GM19099 (cell line): ENCODE measurements around the gene GCG.

Experiments used
- POLR2A ChIP-seq: IDR thresholded peaks from 3 replicates; pipeline ENCODE4 v1.6.1; 2011; ENCODE audit warnings: low read depth; ENCODE audit not compliant: insufficient read length; ENCODE audit errors: extremely low read depth

Gene GCG

DNA sequence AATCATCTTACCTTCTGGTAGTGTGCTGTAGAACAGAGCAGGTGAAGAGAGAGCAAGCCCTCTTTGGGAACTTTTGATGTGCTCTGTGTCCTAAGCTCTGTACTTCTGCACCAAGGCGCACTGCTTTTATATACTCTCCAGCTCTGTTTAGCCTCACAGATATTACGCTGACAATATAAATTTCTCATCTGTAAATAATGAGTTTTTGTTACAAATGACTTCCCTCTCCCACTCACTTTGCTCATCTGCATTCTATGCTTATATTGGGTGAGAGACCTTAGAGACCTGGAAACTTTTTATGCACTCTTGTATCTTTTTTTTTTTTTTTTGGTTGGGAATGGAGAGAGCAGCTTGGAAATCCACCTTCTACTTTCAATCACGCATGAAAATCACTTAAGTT lies at the start of gene GCG:
Gene GCG (minus strand): TSS at position 101 of the 400 bp plus-strand sequence. CDS start 3,069 bp downstream, outside the sequence.
- TF ChIP-seq POLR2A = no peak

DNA sequence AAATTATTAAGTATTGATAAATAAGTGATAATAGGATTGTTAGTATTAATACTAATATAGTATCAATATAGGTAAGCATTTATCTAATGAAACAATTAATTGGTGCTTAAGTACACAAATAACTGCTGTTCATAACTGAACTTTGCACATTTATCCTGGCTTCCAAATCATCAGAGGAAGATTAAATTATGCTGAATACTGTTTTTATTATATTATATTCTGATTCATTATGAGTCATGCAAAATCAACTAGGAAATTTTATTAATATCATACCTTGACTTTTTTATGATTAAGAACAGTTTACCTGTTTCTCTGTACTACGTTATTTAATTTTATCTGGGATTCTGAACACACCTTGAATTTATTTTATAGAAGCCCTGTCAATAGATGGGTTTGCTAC lies 48.6 kb upstream of the GCG start:
- no peak for TF ChIP-seq POLR2A

DNA sequence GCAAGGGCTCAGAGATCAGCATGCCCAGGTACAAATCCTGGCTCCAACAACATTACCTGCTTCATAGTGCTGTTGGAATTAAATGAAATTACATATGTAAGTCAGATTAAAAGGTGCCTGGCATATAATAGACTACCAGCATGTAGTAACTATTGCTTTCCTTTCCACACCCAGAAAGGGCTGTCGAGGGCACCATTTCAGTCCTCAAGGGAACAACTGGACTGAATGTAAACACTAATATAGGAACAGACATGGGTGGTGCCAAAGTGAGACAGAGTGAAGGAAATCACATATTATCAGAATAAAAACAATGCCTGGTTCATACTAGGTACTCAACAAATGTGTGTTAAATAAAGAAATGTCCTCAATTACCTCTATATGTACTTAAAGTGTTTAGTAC lies 47.9 kb upstream of the GCG start:
- TF ChIP-seq POLR2A = no peak

DNA sequence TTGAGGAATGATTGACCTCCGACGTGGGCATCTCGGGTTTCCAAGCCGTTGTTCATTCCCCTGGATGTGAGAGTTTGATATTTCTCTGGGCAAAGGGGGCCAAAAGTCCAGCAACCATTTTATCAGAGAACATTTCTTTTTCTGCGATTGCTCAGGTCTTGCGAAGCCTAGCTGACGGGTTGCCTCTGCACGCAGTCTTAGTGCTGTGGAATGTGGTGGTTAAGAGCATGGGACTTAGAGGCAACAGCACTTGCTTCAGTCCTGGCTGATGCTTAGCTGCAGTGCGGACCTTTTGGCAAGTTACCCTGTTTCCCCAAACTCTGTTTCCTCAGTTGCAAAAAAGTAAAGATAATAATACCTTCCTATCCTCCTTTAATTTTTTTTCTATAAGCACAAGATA lies 46.2 kb upstream of the GCG start:
- no peak for TF ChIP-seq POLR2A

DNA sequence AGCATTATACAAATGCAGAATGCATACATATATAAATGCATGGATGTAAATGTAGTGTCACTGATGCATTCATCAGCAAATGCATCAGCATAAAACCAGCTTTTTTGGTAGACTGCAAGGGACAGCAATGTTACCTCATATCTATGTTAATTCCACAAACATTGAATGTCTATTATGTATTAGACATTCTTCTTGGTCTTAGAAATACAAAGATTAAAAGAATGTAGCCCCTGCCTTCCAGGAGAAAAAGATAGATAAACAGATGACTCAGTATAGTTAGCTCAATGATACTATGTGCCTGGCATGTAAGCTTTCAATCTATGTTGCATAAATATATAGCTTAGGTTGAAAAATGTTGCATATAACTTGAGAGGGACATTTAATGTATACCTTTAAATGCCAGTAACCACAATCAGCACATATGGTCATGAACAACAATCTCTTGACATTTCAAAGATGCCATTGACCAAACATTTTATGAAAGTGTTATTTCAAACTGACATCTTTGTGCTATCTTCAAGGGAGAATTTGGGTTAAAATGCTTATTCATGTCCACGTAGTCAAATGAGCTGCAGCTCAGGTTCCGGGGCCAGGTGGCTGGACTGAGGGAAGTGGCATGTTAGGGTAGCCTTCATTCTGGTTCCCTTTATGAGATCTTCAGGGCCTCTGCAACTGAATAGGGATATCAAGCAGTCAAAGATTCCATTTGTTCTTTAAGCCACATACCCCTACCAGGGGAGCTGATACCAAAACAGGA lies 45.2 kb upstream of the GCG start:
- no peak for TF ChIP-seq POLR2A

DNA sequence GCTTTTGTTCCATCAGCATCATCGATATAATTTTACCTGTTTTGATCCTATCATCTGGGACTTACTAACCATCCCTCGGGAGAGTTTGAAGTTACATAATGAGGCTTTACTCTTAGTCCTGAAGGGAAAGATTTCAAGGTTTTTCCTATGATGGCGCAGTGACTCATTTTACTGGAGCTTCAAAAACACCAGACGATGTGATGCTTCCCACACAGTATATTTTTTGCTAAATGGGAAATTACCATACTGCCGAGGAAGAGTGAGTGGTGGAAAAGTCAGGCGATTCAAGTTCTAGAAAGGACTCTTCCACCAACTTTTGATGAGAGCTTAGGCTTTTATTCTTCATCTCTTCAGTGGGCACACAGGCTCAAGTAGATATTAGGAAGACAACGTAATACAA lies 44.6 kb upstream of the GCG start:
- no peak for TF ChIP-seq POLR2A

DNA sequence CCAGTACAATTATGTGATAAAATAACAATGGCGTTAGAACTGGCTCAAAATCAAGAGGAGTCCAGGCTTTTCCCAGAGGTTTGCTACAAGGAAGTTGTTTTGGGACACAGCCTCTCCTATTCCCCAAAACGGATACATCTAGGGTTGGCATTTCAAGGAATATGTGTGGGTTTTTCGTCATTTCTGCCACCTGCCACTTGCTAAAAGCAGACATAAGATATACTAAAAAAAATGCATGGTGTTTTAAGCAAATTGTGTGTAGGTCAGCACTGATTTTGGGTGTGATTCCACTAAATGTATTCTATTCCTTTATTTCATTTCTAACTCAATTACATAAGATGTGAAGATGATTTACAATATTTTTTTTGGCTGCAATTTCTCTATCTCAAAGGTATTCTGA lies 36.4 kb upstream of the GCG start:
- no peak for TF ChIP-seq POLR2A

DNA sequence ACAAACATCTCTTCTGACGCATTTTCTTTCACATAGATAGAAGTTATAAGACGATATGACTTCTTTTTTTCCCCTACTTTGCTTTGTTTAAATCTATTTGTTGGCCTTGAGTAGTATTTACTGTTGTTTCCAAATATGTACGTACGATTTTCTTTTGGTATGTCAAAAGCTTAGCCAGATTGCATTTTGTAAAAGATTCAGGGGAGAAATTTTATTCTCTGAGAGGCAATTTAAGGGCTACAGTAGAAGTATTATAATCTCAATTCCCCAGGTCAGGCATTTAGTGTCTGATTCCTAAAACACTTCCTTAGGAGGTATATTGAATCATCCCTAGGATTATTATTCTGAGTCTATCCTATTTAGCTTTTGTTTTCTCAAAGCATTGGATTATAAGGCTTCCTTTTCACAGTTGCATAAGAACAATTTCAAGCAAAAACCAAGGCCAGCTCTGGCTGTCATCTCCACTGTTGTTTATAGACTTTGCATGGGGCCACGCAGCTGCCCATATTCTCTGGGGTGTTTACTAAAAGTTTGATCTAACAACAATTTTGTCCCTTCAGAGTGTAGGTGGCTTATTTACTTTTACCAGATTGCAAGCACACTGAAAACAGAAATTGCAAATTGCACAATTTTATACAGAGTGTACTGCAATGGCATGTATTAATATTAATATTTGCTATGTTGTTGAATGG lies 33.6 kb upstream of the GCG start:
- TF ChIP-seq POLR2A = no peak

DNA sequence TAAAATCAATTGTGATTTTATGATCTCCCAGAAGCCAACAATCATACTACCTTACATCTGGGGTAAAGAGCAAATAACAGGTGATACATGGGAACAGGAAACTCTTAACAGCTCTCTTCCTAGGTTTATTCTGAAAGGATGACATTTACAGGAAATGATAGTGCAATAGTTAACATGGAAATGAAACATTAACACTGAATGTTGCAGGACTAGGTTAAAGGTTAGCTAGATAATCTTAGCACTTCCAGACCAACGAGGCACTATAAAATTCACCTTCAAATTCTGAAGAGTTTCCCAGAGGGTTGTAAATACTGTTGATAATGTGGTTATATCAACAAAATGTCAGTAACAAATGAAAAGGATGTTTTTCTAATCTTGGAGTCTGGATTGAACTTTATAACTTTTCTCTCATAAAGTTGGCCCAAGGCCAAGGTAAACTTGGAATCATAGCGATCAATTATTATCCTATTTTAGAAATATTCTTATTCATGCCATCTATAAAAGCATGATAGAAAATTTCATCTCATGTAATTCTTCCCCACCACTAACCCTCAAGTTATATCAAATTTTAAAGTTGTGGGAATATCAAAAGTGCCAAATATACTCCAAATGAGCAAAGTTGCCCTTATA lies 32.9 kb upstream of the GCG start:
- TF ChIP-seq POLR2A = no peak

DNA sequence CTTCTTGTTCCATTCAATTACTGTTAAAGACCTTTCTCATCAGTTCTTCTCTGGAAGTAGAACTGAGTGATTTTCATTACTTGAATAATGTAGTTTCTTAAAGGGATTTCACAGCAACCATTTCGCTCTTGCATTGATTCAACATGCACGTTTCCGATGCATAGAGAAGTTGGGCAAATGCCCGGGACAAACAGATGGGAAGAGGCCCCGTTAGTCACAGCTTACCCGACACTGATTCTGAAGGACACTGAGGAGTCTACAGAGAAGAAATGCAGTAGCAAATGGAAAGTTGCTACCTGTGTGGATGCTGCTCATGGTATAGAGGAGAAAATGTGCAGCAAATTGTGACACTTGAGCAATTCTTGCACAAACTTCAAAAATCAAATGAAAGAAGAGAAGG lies 32.3 kb upstream of the GCG start:
- no peak for TF ChIP-seq POLR2A

DNA sequence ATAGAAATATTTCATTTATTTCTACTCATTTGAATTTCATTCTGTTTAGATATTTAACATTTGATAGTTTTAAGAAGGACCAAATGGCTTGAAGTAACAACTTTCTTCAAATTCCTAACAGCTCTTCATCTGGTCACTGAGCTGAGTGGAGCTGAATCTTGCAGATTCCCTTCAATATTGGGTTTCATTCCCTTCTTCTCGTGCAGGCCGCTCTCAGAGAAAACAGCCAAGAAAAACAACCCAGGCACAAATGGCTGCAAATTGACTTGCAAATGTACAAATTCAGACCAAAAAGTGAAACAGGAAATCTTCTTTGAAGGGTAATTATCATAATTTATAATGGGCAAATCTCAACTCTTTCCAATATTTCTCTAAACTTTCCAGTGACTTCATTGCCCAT lies 30.3 kb upstream of the GCG start:
- TF ChIP-seq POLR2A = no peak

DNA sequence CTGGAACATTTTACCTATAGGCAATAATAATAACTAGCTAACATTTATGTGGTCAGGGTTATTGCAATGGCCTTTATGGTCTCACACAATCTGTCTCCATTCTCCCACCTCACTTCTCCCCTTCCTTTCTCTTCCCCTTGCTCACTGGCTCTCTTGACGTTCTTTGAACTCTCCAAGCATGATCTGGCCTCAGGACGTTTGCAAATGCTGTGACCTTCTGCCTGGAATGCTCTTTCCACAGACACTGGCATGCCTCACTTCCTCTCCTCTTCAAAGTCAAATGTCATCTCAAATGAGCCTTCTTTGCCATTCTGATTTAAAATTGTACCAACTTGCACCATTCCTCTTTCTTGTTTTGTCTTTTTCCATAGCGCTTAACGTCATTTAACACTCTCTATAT lies 25.3 kb upstream of the GCG start:
- TF ChIP-seq POLR2A = no peak

DNA sequence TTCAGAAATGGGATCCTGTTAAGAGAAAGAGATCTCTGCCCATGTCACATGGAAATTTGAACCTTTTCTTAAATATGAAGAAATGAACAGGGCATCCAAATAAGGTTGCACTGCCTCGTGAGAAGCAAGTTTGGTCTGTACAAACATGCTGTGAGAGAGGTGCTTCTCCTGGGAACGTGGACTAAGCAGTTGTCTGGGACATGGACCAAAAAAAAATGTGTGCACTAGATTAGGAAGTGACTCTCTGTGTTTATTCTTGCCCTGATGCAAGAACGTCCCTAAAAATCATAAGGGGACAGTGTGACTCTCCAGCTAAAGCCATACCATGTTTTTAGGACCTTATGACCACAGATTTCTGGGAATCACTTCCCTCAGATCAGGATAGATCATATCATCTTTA lies 23.7 kb upstream of the GCG start:
- no peak for TF ChIP-seq POLR2A

DNA sequence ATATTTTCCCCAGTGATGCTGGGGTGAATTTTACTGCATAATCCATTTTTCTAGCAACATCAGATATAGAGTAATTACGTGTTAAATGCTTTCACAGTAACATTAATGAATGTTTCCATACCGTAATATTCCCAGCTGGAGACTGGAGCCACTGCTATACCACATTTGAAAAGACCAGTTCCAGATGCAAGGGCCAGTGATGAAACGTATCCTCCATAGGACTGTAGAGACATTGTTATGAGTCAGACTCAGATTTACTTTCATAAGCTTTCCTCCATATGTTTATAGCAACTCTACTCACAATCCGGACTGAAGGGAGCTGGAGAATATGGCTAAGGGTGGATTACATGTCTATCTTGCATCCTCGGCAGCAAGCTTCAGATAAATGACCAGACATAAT lies 22.7 kb upstream of the GCG start:
- TF ChIP-seq POLR2A = no peak

DNA sequence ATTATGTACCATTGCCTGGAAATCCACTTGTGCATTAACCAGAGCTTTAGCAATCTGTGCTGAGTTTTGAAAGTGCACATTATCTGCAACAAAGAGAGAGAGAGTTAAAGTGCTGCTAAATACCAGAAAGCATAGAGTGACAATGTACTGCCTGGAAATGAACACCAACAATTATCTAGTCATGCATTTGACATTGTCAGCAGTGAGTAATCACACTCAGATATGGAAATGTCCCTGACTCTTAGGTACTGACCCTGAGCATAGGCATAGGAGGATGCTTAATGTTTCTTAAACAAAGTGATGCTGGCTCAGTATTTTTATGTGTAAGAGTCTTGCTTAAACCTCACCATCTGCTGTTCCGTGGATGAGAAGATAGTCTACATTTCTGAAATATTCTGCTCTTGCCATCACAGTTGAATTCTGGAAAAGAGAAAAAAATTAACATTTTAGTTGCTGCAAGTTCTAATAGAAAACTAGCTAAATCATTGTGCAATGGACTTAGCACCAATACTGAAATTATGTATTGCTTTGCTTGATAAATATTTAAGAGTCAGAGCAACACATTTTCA lies 20.8 kb upstream of the GCG start:
- TF ChIP-seq POLR2A = no peak

DNA sequence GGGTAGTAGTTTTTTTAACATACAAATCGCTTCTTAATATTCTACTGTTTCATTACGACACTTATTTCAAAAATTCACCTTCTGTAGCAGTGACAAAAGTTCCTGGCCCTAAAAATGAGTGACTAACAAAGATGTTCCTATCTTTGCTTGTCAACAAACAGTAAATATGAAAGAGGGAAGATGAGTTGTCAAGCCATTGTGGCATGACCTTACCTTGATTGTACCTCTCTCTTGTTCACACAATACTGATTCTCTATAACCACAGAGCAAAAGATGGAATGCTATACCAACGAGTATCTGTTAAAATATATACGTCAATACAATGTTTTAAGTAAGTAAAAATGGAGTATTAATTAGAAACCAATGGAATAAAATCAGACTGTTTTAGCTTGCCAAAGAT lies 14.7 kb upstream of the GCG start:
- no peak for TF ChIP-seq POLR2A

DNA sequence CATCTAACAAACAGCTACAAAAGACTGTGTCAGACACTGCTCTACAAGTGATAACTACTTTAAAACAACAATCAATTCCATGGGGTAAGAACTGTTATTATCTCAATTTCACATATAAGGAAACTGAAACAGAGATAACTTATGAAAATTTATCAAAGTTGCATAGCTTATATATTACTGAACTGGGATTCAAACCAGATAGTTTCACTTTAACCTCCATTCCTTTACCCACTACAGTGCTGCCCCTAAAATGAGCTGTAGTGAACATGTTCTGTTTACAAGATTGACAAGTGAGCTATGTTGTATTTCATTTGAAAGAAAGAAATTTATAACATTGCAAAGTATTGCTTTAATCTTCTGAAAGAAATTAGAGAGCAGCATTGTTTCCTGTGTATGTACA lies 14.1 kb upstream of the GCG start:
- no peak for TF ChIP-seq POLR2A

DNA sequence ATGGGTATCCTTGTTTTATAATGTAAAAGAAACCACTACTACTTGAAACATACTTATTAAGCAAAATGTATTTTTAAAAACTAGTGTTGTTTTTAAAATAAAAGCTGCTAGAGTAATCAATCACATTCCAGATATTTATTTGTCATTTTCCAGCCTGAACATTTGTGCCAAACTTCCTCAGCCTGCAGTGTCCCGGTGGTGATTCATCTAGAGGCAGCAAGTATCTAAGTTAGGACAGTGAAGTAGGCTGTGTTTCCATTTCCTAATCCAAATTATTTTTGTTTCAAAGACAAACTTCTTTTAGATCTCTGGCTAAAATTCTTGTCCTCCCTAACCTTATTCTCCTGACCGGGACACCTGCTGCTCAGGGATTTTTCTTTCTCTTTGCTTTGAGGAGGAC lies 12.8 kb upstream of the GCG start:
- TF ChIP-seq POLR2A = no peak
